SK-N-SH treated with all-trans-retinoic acid at 6 μM for 48 hours (cell line): ENCODE results near the gene VWF.

Experiments used
- ATAC-seq: fragments of 200-7000 bp; cut with Tn5 transposase; 3 replicates; pipeline ENCODE4 v1.9.1; 2020; ENCODE audit warnings: mild to moderate bottlenecking, moderate library complexity
- BACH2 ChIP-seq: fragments of 250-450 bp; sonication (Bioruptor Pico); IDR thresholded peaks from 2 replicates; pipeline ENCODE4 v1.9.0; 2021; ENCODE audit warnings: mild to moderate bottlenecking, borderline replicate concordance
- CSDC2 ChIP-seq: fragments of 250-450 bp; sonication (Bioruptor Pico); IDR thresholded peaks from 2 replicates; pipeline ENCODE4 v1.5.0; 2020; ENCODE audit warnings: mild to moderate bottlenecking, moderate library complexity
- ESRRG ChIP-seq: fragments of 250-450 bp; sonication (Bioruptor Pico); IDR thresholded peaks from 2 replicates; pipeline ENCODE4 v1.6.1; 2021; ENCODE audit warnings: mild to moderate bottlenecking
- ISL1 ChIP-seq: fragments of 250-450 bp; sonication (Bioruptor Pico); IDR thresholded peaks from 2 replicates; pipeline ENCODE4 v2.1.2; 2022; ENCODE audit warnings: mild to moderate bottlenecking, moderate library complexity
- OSR1 ChIP-seq: fragments of 250-450 bp; sonication (Bioruptor Pico); IDR thresholded peaks from 2 replicates; pipeline ENCODE4 v1.8.0; 2022; ENCODE audit warnings: moderate library complexity, mild to moderate bottlenecking, inconsistent platforms
- PPARA ChIP-seq: fragments of 250-450 bp; sonication (Bioruptor Pico); IDR thresholded peaks from 2 replicates; pipeline ENCODE4 v1.5.0; 2020; ENCODE audit warnings: mild to moderate bottlenecking, borderline replicate concordance
- RARB ChIP-seq: fragments of 250-450 bp; sonication (Bioruptor Pico); IDR thresholded peaks from 2 replicates; pipeline ENCODE4 v1.8.0; 2021; ENCODE audit warnings: mild to moderate bottlenecking, moderate library complexity
- TCF4 ChIP-seq: fragments of 250-450 bp; sonication (Bioruptor Pico); IDR thresholded peaks from 2 replicates; pipeline ENCODE4 v1.8.0; 2021; ENCODE audit warnings: mild to moderate bottlenecking, moderate library complexity, borderline replicate concordance
- TOX ChIP-seq: fragments of 250-450 bp; sonication (Bioruptor Pico); IDR thresholded peaks from 2 replicates; pipeline ENCODE4 v1.8.0; 2021; ENCODE audit warnings: mild to moderate bottlenecking, moderate library complexity, borderline replicate concordance
- TSHZ2 ChIP-seq: fragments of 250-450 bp; sonication (Bioruptor Pico); IDR thresholded peaks from 2 replicates; pipeline ENCODE4 v1.5.0; 2020; ENCODE audit warnings: mild to moderate bottlenecking, moderate library complexity
- ZC3H10 ChIP-seq: fragments of 250-450 bp; sonication (Bioruptor Pico); IDR thresholded peaks from 2 replicates; pipeline ENCODE4 v1.5.1; 2021; ENCODE audit warnings: mild to moderate bottlenecking, moderate library complexity
- ZFP3 ChIP-seq: fragments of 250-450 bp; sonication (Bioruptor Pico); IDR thresholded peaks from 2 replicates; pipeline ENCODE4 v1.5.0; 2020; ENCODE audit warnings: mild to moderate bottlenecking, moderate library complexity
- ZFP30 ChIP-seq: fragments of 450-650 bp; formaldehyde crosslinking; IDR thresholded peaks from 2 replicates; pipeline ENCODE4 v1.5.0; 2022; ENCODE audit warnings: mild to moderate bottlenecking, moderate library complexity
- ZNF565 ChIP-seq: fragments of 450-650 bp; formaldehyde crosslinking; conservative IDR thresholded peaks from 2 replicates; pipeline ENCODE4 v1.5.0; 2020; ENCODE audit warnings: low read depth, mild to moderate bottlenecking, moderate library complexity
- ZNF8 ChIP-seq: fragments of 450-650 bp; formaldehyde crosslinking; IDR thresholded peaks from 2 replicates; pipeline ENCODE4 v1.5.0; 2020; ENCODE audit warnings: mild to moderate bottlenecking, moderate library complexity
- TF ChIP-seq, protein P1 (sequence below): fragments of 250-450 bp; sonication (Bioruptor Pico); IDR thresholded peaks from 2 replicates; pipeline ENCODE4 v1.8.0; 2020; ENCODE audit warnings: mild to moderate bottlenecking, moderate library complexity, borderline replicate concordance
- TF ChIP-seq, protein P2 (sequence below): fragments of 250-450 bp; sonication (Bioruptor Pico); IDR thresholded peaks from 2 replicates; pipeline ENCODE4 v1.5.1; 2020; ENCODE audit warnings: low read depth, mild to moderate bottlenecking, moderate library complexity
- TF ChIP-seq, protein P3 (sequence below): fragments of 250-450 bp; sonication (Bioruptor Pico); IDR thresholded peaks from 2 replicates; pipeline ENCODE4 v1.5.1; 2021; ENCODE audit warnings: mild to moderate bottlenecking, moderate library complexity
- TF ChIP-seq, protein P4 (sequence below): fragments of 250-450 bp; sonication (Bioruptor Pico); IDR thresholded peaks from 2 replicates; pipeline ENCODE4 v1.8.0; 2021; ENCODE audit warnings: low read depth, mild to moderate bottlenecking, moderate library complexity, borderline replicate concordance

VWF gene

DNA sequence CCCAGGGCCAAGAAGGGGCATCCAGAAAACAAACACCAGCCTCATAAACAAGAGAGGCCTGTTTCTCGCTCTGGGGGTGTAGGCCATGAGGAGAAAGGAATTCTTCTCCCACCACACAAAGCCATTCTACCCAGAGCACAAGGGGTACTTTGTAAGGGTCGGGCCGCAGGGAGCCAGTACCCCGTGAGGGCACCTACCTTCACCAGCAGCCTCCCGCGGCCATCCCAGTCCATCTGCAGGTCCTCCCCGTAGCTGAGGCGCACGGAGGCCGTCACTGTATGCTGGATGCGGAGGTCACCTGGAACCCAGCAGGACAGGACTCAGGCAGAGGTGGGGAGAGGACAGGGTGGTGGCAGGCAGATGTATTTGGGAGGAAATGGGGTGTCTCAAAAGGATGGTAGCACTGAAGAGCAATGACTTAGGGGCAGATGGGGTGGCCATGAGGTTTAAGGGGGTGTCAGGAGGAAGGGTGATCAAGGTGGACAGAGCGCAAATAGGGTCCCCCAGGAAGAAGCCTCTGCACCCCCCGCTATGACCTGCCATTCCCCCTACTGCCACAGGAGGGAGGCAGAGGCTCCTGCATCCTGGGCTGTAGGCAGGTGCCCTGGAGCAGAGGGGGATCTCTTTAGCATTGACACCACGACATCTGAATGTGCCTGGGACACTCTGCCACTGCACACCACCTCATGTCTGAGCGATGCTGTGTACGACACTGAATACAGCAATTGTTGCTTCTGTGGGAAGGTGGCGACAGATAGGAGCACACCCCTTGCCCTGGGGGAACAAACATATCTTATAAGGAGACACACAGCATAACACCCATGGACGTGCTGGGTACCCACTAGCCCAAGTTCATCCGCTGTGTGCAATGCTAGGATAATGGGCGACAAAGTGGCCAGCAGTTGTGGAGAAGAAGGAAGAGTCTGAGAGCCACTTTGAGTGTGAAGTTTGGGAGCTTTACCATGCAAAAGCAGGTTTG, 61.4 kb downstream of the VWF start:
- TF ChIP-seq, protein P1, sequence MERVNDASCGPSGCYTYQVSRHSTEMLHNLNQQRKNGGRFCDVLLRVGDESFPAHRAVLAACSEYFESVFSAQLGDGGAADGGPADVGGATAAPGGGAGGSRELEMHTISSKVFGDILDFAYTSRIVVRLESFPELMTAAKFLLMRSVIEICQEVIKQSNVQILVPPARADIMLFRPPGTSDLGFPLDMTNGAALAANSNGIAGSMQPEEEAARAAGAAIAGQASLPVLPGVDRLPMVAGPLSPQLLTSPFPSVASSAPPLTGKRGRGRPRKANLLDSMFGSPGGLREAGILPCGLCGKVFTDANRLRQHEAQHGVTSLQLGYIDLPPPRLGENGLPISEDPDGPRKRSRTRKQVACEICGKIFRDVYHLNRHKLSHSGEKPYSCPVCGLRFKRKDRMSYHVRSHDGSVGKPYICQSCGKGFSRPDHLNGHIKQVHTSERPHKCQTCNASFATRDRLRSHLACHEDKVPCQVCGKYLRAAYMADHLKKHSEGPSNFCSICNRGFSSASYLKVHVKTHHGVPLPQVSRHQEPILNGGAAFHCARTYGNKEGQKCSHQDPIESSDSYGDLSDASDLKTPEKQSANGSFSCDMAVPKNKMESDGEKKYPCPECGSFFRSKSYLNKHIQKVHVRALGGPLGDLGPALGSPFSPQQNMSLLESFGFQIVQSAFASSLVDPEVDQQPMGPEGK (CRISPR knock-in tag), result no peak
- TF ChIP-seq RARB, result no peak
- TF ChIP-seq ZC3H10 (CRISPR knock-in tag), result no peak
- TF ChIP-seq OSR1, result no peak
- no peak for TF ChIP-seq ESRRG (CRISPR knock-in tag)
- no peak for TF ChIP-seq PPARA (CRISPR knock-in tag)
- TF ChIP-seq, protein P2, sequence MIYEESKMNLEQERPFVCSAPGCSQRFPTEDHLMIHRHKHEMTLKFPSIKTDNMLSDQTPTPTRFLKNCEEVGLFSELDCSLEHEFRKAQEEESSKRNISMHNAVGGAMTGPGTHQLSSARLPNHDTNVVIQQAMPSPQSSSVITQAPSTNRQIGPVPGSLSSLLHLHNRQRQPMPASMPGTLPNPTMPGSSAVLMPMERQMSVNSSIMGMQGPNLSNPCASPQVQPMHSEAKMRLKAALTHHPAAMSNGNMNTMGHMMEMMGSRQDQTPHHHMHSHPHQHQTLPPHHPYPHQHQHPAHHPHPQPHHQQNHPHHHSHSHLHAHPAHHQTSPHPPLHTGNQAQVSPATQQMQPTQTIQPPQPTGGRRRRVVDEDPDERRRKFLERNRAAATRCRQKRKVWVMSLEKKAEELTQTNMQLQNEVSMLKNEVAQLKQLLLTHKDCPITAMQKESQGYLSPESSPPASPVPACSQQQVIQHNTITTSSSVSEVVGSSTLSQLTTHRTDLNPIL, result no peak
- TF ChIP-seq TCF4 (CRISPR knock-in tag), result no peak
- no peak for TF ChIP-seq ZNF8 (CRISPR knock-in tag)
- no peak for TF ChIP-seq BACH2 (CRISPR knock-in tag)
- TF ChIP-seq ZNF565 (CRISPR knock-in tag), result no peak
- TF ChIP-seq CSDC2 (CRISPR knock-in tag), result no peak
- no peak for TF ChIP-seq TSHZ2 (CRISPR knock-in tag)
- peak; percentile 90 for ATAC-seq

DNA sequence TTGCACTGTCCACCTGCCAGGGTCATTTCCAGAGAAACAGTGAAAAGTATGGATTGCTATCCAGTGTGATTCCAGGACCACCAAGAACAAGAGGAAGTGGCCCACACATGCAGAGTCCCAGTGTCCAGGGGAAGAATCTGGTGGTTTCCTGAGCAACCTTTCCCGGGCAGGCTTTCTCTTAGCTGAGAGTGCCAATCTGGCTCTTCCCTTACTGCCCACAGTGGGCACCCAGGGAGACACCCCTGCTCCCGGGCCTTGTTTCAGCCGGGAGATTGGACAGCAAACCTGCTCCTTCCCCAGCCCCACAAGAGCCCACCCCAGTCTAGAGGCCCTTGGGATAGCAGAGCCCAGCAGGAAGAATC, 62.1 kb downstream of the VWF start:
- ATAC-seq, result no peak
- TF ChIP-seq OSR1, result no peak
- TF ChIP-seq, protein P1 (CRISPR knock-in tag), result no peak
- no peak for TF ChIP-seq TCF4 (CRISPR knock-in tag)
- TF ChIP-seq CSDC2 (CRISPR knock-in tag), result no peak
- TF ChIP-seq ISL1 (CRISPR knock-in tag), result no peak

GRCh38 chr12:6061660-6062059, 62.8 kb downstream of the VWF start:
- no peak for TF ChIP-seq ISL1 (CRISPR knock-in tag)
- no peak for TF ChIP-seq ZFP3 (CRISPR knock-in tag)
- TF ChIP-seq ZNF565 (CRISPR knock-in tag), result no peak
- no peak for TF ChIP-seq RARB
- TF ChIP-seq PPARA (CRISPR knock-in tag), result no peak
- no peak for TF ChIP-seq ZFP30
- ATAC-seq, result no peak

GRCh38 chr12:6059860-6060565, 64.5 kb downstream of the VWF start:
- no peak for ATAC-seq
- TF ChIP-seq ZFP30, result no peak
- no peak for TF ChIP-seq ZC3H10 (CRISPR knock-in tag)
- TF ChIP-seq TSHZ2 (CRISPR knock-in tag), result no peak
- no peak for TF ChIP-seq ZFP3 (CRISPR knock-in tag)
- TF ChIP-seq RARB, result no peak
- TF ChIP-seq, protein P3, sequence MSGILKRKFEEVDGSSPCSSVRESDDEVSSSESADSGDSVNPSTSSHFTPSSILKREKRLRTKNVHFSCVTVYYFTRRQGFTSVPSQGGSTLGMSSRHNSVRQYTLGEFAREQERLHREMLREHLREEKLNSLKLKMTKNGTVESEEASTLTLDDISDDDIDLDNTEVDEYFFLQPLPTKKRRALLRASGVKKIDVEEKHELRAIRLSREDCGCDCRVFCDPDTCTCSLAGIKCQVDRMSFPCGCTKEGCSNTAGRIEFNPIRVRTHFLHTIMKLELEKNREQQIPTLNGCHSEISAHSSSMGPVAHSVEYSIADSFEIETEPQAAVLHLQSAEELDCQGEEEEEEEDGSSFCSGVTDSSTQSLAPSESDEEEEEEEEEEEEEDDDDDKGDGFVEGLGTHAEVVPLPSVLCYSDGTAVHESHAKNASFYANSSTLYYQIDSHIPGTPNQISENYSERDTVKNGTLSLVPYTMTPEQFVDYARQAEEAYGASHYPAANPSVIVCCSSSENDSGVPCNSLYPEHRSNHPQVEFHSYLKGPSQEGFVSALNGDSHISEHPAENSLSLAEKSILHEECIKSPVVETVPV (CRISPR knock-in tag), result no peak
- TF ChIP-seq TOX, result no peak
- TF ChIP-seq, protein P4, sequence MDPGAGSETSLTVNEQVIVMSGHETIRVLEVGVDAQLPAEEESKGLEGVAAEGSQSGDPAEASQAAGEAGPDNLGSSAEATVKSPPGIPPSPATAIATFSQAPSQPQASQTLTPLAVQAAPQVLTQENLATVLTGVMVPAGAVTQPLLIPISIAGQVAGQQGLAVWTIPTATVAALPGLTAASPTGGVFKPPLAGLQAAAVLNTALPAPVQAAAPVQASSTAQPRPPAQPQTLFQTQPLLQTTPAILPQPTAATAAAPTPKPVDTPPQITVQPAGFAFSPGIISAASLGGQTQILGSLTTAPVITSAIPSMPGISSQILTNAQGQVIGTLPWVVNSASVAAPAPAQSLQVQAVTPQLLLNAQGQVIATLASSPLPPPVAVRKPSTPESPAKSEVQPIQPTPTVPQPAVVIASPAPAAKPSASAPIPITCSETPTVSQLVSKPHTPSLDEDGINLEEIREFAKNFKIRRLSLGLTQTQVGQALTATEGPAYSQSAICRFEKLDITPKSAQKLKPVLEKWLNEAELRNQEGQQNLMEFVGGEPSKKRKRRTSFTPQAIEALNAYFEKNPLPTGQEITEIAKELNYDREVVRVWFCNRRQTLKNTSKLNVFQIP (CRISPR knock-in tag), result no peak
- TF ChIP-seq ZNF565 (CRISPR knock-in tag), result no peak
